ENCODE measurements around the gene RTCB.

DNA sequence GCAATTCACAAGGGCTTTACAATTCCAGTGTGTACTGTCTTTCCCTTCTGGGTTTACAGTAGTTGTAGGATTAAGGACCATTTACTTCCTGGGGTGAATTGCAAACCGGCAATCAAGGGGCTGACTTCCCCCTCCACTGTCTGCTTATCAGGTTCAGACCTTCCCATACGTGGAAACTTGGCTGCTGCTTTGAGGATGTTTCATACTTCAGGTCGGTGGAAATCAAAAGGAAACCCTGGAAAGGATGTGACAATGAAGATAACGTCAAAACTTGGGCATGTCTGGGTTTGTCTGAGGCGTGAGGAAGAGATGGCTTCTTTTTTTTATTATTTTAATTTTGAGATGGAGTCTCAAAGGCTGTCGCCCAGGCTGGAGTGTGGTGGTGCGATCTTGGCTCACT lies 2.1 kb upstream of the RTCB start:
- no peak for TF ChIP-seq POLR2AphosphoS5 (IDR thresholded peaks at IDR 0.05)
- TF ChIP-seq, protein P1, sequence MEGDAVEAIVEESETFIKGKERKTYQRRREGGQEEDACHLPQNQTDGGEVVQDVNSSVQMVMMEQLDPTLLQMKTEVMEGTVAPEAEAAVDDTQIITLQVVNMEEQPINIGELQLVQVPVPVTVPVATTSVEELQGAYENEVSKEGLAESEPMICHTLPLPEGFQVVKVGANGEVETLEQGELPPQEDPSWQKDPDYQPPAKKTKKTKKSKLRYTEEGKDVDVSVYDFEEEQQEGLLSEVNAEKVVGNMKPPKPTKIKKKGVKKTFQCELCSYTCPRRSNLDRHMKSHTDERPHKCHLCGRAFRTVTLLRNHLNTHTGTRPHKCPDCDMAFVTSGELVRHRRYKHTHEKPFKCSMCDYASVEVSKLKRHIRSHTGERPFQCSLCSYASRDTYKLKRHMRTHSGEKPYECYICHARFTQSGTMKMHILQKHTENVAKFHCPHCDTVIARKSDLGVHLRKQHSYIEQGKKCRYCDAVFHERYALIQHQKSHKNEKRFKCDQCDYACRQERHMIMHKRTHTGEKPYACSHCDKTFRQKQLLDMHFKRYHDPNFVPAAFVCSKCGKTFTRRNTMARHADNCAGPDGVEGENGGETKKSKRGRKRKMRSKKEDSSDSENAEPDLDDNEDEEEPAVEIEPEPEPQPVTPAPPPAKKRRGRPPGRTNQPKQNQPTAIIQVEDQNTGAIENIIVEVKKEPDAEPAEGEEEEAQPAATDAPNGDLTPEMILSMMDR (IDR thresholded peaks at IDR 0.05): no peak
